GM12878 (cell line): ENCODE data around the gene CMTM5. TPM values are rescaled to one million over a fixed set of nuclear protein-coding genes. Genes with fewer than 3 reads are reported as not detected.

ENCODE experiments used
- ATAC-seq: fragments of 200-7000 bp; cut with Tn5 transposase; 3 replicates; pipeline ENCODE4 v1.9.1; 2020; ENCODE audit warnings: mild to moderate bottlenecking, moderate library complexity
- BruUV-seq: library from RNA; stranded (reverse); fragments of 400-500 nt; replicated peaks from 2 replicates; lab custom pipeline; 2021; lab: Mats Ljungman, UMichigan
- CTCF ChIA-PET: fragments of 300-600 bp; sonication (Branson Sonifier 250); formaldehyde crosslinking; extraction: SDS; loops from one replicate; lab custom pipeline; 2021; ENCODE audit warnings: inconsistent platforms; lab: Yijun Ruan, JAX
- POLR2A ChIA-PET: fragments of 350-600 bp; formaldehyde crosslinking; extraction: SDS; loops from one replicate; lab custom pipeline; 2021; ENCODE audit warnings: inconsistent platforms; lab: Charles Lee
- RAD21 ChIA-PET: fragments of 300-600 bp; sonication (Branson Sonifier 250); formaldehyde crosslinking; loops from one replicate; lab custom pipeline; 2023; ENCODE audit warnings: antibody characterized with exemption; ENCODE audit not compliant: unreplicated experiment; lab: Charles Lee
- SMC1A ChIA-PET: fragments of 300-600 bp; sonication (Branson Sonifier 250); formaldehyde crosslinking; loops from one replicate; lab custom pipeline; 2023; ENCODE audit not compliant: unreplicated experiment, uncharacterized antibody; lab: Charles Lee
- DNase-seq: peaks from one replicate; pipeline ENCODE4 v3.0.0-alpha.2; 2011; ENCODE audit warnings: low read depth, low spot score
- FAIRE-seq: peaks from 3 replicates; lab custom pipeline; 2011; peaks lifted over from hg19 to GRCh38; lab: Jason Lieb, UNC
- H2AFZ ChIP-seq: 2 replicates; pipeline ENCODE4 v1.6.0; 2011; ENCODE audit warnings: low read depth, low read length, control low read depth; ENCODE audit not compliant: control insufficient read depth
- H3K27ac ChIP-seq: 2 replicates; pipeline ENCODE4 v1.5.1; 2011; ENCODE audit warnings: control low read depth; ENCODE audit not compliant: control insufficient read depth, insufficient read depth
- H3K27me3 ChIP-seq, 2 experiments: replicated peaks in 1 of 2; 2 replicates each; pipeline versions ENCODE4 v1.6.0 to v1.6.1; 2011; ENCODE audit warnings: low read length in 1 of 2; ENCODE audit not compliant: control insufficient read depth in 2 of 2, insufficient read depth in 2 of 2
- H3K36me3 ChIP-seq, 2 experiments: 2 replicates each; pipeline ENCODE4 v1.5.1; 2011; ENCODE audit warnings: low read length in 1 of 2; ENCODE audit not compliant: control insufficient read depth in 2 of 2, insufficient read depth in 2 of 2
- H3K4me1 ChIP-seq: 2 replicates; pipeline ENCODE4 v1.6.1; 2011; ENCODE audit warnings: mild to moderate bottlenecking, low read length, moderate library complexity, mixed read lengths; ENCODE audit not compliant: control insufficient read depth, insufficient read depth
- H3K4me2 ChIP-seq: 2 replicates; pipeline ENCODE4 v1.6.0; 2011; ENCODE audit warnings: control low read depth; ENCODE audit not compliant: control insufficient read depth, insufficient read depth
- H3K4me3 ChIP-seq: fragments of 200-600 bp; sonication (generic); 2 replicates; pipeline ENCODE4 v1.5.1; 2016
- H3K79me2 ChIP-seq: 2 replicates; pipeline ENCODE4 v1.6.0; 2011; ENCODE audit warnings: low read length; ENCODE audit not compliant: control insufficient read depth, insufficient read depth
- H3K9ac ChIP-seq: 2 replicates; pipeline ENCODE4 v1.8.0; 2011; ENCODE audit warnings: low read length, control low read depth, mixed read lengths; ENCODE audit not compliant: control insufficient read depth, insufficient read depth
- H3K9me3 ChIP-seq: replicated peaks from 3 replicates; pipeline ENCODE4 v1.5.1; 2011; ENCODE audit warnings: mild to moderate bottlenecking, low read length; ENCODE audit not compliant: control insufficient read depth, insufficient read depth
- H4K20me1 ChIP-seq: 2 replicates; pipeline ENCODE4 v1.6.0; 2011; ENCODE audit not compliant: control insufficient read depth, insufficient read depth
- BRCA1 ChIP-seq: IDR thresholded peaks from 2 replicates; pipeline ENCODE4 v1.6.1; 2011; ENCODE audit warnings: low read depth, low read length, improper control_type of control experiment
- GATAD2B ChIP-seq: fragments of 450-650 bp; conservative IDR thresholded peaks from 2 replicates; pipeline ENCODE4 v1.6.1; 2017; ENCODE audit warnings: low read depth, mild to moderate bottlenecking, moderate library complexity
- JUNB ChIP-seq: IDR thresholded peaks from 2 replicates; pipeline ENCODE4 v1.6.1; 2016; ENCODE audit warnings: antibody characterized with exemption, mild to moderate bottlenecking
- MEF2A ChIP-seq: IDR thresholded peaks from 2 replicates; pipeline ENCODE4 v1.6.1; 2011; ENCODE audit warnings: low read depth, mild to moderate bottlenecking, low read length, moderate library complexity; ENCODE audit not compliant: insufficient read depth
- NBN ChIP-seq: fragments of 450-650 bp; IDR thresholded peaks from 2 replicates; pipeline ENCODE4 v1.6.1; 2016
- POLR2AphosphoS2 ChIP-seq: IDR thresholded peaks from 2 replicates; pipeline ENCODE4 v1.6.1; 2011; ENCODE audit warnings: low read depth, mild to moderate bottlenecking, low read length, improper control_type of control experiment, moderate library complexity
- POU2F2 ChIP-seq: IDR thresholded peaks from 3 replicates; pipeline ENCODE4 v1.6.1; 2011; ENCODE audit warnings: low read depth, mild to moderate bottlenecking, low read length, borderline replicate concordance
- RUNX3 ChIP-seq: IDR thresholded peaks from 2 replicates; pipeline ENCODE4 v1.6.1; 2012; ENCODE audit warnings: low read length, inconsistent platforms
- SMAD5 ChIP-seq: IDR thresholded peaks from 2 replicates; pipeline ENCODE4 v1.6.1; 2016; ENCODE audit warnings: antibody characterized with exemption, low read depth
- STAT3 ChIP-seq: IDR thresholded peaks from 2 replicates; pipeline ENCODE4 v1.6.1; 2011; ENCODE audit warnings: low read depth, low read length, improper control_type of control experiment
- TBL1XR1 ChIP-seq: IDR thresholded peaks from 2 replicates; pipeline ENCODE4 v1.6.1; 2012; ENCODE audit warnings: low read depth, low read length, improper control_type of control experiment
- TCF12 ChIP-seq: IDR thresholded peaks from 2 replicates; pipeline ENCODE4 v1.6.1; 2011; ENCODE audit warnings: low read depth, mild to moderate bottlenecking, low read length
- TCF3 ChIP-seq: IDR thresholded peaks from 2 replicates; pipeline ENCODE4 v1.6.1; 2012; ENCODE audit warnings: low read depth, mild to moderate bottlenecking, low read length, borderline replicate concordance; ENCODE audit not compliant: insufficient read depth
- WGBS: methylation state at CpG from one replicate; pipeline ENCODE4 v1.1.6; 2016; ENCODE audit warnings: low lambda C conversion rate; ENCODE audit not compliant: insufficient replicate concordance, insufficient coverage; ENCODE audit errors: missing lambda C conversion rate; 5-methylcytosine and 5-hydroxymethylcytosine counted together
- in situ Hi-C: fragments of 300-500 bp; cut with MboI; formaldehyde crosslinking; loops from 9 replicates; pipeline ENCODE4 v1.14.3; 2018; ENCODE audit warnings: mixed read lengths
- intact Hi-C: fragments of 100-400 bp; cut with micrococcal nuclease; formaldehyde crosslinking; loops from one replicate; pipeline ENCODE4 v1.14.2; 2022; ENCODE audit not compliant: unreplicated experiment
- polyA plus RNA-seq, 11 experiments: library from polyadenylated mRNA; depleted of rRNA in 4 of 11; unstranded in 6 of 11; stranded (reverse) in 5 of 11; fragments of >200 nt; fragmentation: Nextera tagmentation in 4 of 11; fragmentation: Illumina TruSeq in 1 of 11; extraction: Ambion mirVana in 4 of 11; extraction: Trizol in 1 of 11; gene quantifications; 1 replicate in 1 of 11; 2 replicates in 10 of 11; pipeline versions ENCODE4 v1.2.1 to v1.2.3, GENCODE V29; 2011 to 2016; ENCODE audit warnings: inconsistent platforms in 2 of 11, missing spikeins in 2 of 11, low read depth in 1 of 11
- total RNA-seq, 4 experiments: library from RNA; depleted of rRNA in 3 of 4; stranded (reverse); fragments of >200 nt in 3 of 4; fragmentation: Illumina TruSeq in 1 of 4; extraction: Trizol in 1 of 4; gene quantifications; 2 replicates each; pipeline versions ENCODE4 v1.2.1 to v1.2.3, GENCODE V29; 2013 to 2021
- TF ChIP-seq, protein P1 (sequence below): IDR thresholded peaks from 2 replicates; pipeline ENCODE4 v1.6.1; 2012; ENCODE audit warnings: low read depth, low read length, improper control_type of control experiment
- TF ChIP-seq, protein P2 (sequence below): fragments of 150-350 bp; IDR thresholded peaks from 2 replicates; pipeline ENCODE4 v1.6.1; 2014; ENCODE audit warnings: mild to moderate bottlenecking, low read depth, low read length
- TF ChIP-seq, protein P3 (sequence below): fragments of 450-650 bp; IDR thresholded peaks from 2 replicates; pipeline ENCODE4 v1.6.1; 2017; ENCODE audit warnings: mild to moderate bottlenecking, low read depth, inconsistent platforms; ENCODE audit not compliant: poor library complexity, severe bottlenecking

CMTM5 gene
- total and polyA plus RNA-seq, 10 of the 15 experiments (the other 5 are each of a cell fraction or from before 2014, with no cell fraction given): not detected

DNA sequence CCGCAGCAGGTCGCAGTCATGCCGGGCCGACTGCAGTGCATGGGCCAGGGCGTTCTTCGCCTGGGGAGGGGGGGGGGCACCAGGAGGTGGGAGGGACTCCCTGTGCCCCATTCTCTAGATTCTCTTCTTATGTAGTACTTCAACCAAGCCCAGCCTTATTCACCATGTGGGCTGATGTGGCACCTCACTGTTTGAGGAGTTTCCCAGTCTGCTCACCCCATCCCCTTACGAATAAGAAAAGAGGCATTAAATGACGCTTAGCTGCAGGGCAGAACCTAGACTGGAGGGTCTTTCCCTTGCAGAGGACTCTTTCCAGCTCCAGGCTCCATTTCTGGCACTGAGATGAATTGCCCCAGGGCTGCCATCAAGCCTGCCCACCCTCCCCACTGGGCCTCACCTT, 12.2 kb downstream of the CMTM5 start:
- Histone ChIP-seq H3K9ac (no peak overlapping the region), H3K79me2 (no peaks in the 10 kb centered on the region), H3K27me3 (no peaks in the 10 kb centered on the region; a peak in 2 of 4 replicates), H3K36me3 (no peaks in the 10 kb centered on the region), H3K4me2 (no peak overlapping the region), H3K4me1 (no peaks in the 10 kb centered on the region), H4K20me1 (no peaks in the 10 kb centered on the region), H3K4me3 (no peak overlapping the region), H3K9me3 (no peaks in the 10 kb centered on the region), H2AFZ (no peak overlapping the region), H3K27ac (no peak overlapping the region)
- intact Hi-C loops: no loop called here
- WGBS: 70% methylated on average over 6 of the region's 8 CpGs
- ChIA-PET RAD21 (no interaction called here), POLR2A (no interaction called here), CTCF (no interaction called here), SMC1A (no interaction called here)
- in situ Hi-C loops: no loop called here
- BruUV-seq: no TSS peak
- TF ChIP-seq TCF12 (no peak), TCF3 (no peak), SMAD5 (no peak), RUNX3 (no peak)
- TF ChIP-seq, protein P1, sequence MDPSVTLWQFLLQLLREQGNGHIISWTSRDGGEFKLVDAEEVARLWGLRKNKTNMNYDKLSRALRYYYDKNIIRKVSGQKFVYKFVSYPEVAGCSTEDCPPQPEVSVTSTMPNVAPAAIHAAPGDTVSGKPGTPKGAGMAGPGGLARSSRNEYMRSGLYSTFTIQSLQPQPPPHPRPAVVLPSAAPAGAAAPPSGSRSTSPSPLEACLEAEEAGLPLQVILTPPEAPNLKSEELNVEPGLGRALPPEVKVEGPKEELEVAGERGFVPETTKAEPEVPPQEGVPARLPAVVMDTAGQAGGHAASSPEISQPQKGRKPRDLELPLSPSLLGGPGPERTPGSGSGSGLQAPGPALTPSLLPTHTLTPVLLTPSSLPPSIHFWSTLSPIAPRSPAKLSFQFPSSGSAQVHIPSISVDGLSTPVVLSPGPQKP: no peak
- DNase-seq (no peak), FAIRE-seq (no peak), ATAC-seq (no peak)

DNA sequence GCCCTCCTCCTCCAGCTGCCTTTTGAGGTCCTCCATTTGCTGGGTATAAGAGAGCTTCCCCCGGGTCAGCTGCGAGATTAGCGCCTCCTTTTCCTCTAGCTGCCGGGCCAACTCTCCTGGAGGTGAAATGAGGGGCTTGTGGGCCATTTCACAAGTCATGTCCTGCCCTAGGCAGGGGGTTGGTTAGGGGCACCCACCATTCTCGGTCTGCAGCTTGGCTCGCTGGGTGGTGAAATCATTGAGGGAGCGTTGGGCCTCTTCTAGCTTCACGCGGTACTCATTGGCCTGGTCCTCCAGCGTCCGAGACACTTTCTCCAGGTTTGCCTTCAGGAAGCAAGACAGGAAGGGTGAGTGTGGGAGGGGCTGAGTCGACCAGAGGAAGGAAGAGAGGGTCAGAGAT, 12.6 kb downstream of the CMTM5 start:
- CTCF ChIA-PET: no interaction called here
- DNase-seq (no peak), ATAC-seq (no peak), FAIRE-seq (no peak)
- in situ Hi-C loops (no loop called here), intact Hi-C loops (no loop called here)
- Histone ChIP-seq H3K36me3 (no peaks in the 10 kb centered on the region), H4K20me1 (no peaks in the 10 kb centered on the region), H3K4me3 (no peak overlapping the region), H3K27me3 (no peaks in the 10 kb centered on the region; a peak in 2 of 4 replicates), H3K9ac (no peak overlapping the region), H3K79me2 (no peaks in the 10 kb centered on the region), H2AFZ (no peak overlapping the region), H3K4me1 (no peaks in the 10 kb centered on the region), H3K27ac (no peak overlapping the region), H3K9me3 (no peaks in the 10 kb centered on the region), H3K4me2 (no peak overlapping the region)
- POLR2A ChIA-PET: no interaction called here
- BruUV-seq: no TSS peak
- SMC1A ChIA-PET: no interaction called here
- RAD21 ChIA-PET: no interaction called here
- WGBS: 36% methylated on average over 12 of the region's 12 CpGs
- TF ChIP-seq POLR2AphosphoS2: no peak
- no peak for TF ChIP-seq BRCA1
- TF ChIP-seq NBN: no peak
- TF ChIP-seq TBL1XR1: no peak
- TF ChIP-seq GATAD2B: no peak
- no peak for TF ChIP-seq POU2F2
- TF ChIP-seq STAT3: no peak
- TF ChIP-seq, protein P2, sequence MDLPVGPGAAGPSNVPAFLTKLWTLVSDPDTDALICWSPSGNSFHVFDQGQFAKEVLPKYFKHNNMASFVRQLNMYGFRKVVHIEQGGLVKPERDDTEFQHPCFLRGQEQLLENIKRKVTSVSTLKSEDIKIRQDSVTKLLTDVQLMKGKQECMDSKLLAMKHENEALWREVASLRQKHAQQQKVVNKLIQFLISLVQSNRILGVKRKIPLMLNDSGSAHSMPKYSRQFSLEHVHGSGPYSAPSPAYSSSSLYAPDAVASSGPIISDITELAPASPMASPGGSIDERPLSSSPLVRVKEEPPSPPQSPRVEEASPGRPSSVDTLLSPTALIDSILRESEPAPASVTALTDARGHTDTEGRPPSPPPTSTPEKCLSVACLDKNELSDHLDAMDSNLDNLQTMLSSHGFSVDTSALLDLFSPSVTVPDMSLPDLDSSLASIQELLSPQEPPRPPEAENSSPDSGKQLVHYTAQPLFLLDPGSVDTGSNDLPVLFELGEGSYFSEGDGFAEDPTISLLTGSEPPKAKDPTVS: no peak
- TF ChIP-seq JUNB: no peak
- TF ChIP-seq MEF2A: no peak
- TF ChIP-seq, protein P3, sequence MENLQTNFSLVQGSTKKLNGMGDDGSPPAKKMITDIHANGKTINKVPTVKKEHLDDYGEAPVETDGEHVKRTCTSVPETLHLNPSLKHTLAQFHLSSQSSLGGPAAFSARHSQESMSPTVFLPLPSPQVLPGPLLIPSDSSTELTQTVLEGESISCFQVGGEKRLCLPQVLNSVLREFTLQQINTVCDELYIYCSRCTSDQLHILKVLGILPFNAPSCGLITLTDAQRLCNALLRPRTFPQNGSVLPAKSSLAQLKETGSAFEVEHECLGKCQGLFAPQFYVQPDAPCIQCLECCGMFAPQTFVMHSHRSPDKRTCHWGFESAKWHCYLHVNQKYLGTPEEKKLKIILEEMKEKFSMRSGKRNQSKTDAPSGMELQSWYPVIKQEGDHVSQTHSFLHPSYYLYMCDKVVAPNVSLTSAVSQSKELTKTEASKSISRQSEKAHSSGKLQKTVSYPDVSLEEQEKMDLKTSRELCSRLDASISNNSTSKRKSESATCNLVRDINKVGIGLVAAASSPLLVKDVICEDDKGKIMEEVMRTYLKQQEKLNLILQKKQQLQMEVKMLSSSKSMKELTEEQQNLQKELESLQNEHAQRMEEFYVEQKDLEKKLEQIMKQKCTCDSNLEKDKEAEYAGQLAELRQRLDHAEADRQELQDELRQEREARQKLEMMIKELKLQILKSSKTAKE: no peak
